Activated CD4-positive, alpha-beta T cell treated with anti-CD3 and anti-CD28 coated beads, Interleukin-2, amount 50 U/mL, for 24 hours (primary cell): ENCODE results near the gene RAB40C.
A peak's percentile ranks its signal among the peaks of the same experiment; 100 is the strongest.

Experiments used
- DNase-seq, 2 donors: peaks; one replicate each; pipeline ENCODE4 v3.0.0-alpha.2; 2020; ENCODE audit warnings: low read depth in 1 of 2, low spot score in 1 of 2

Gene RAB40C

GRCh38 chr16:610513-611381 lies 20.9 kb downstream of the RAB40C start:
- peak; percentile 29 to 32 for DNase-seq

- DNase-seq, result no peak
These were observed 25.3 kb downstream of the RAB40C start for GRCh38 chr16:615122-615521.

DNA sequence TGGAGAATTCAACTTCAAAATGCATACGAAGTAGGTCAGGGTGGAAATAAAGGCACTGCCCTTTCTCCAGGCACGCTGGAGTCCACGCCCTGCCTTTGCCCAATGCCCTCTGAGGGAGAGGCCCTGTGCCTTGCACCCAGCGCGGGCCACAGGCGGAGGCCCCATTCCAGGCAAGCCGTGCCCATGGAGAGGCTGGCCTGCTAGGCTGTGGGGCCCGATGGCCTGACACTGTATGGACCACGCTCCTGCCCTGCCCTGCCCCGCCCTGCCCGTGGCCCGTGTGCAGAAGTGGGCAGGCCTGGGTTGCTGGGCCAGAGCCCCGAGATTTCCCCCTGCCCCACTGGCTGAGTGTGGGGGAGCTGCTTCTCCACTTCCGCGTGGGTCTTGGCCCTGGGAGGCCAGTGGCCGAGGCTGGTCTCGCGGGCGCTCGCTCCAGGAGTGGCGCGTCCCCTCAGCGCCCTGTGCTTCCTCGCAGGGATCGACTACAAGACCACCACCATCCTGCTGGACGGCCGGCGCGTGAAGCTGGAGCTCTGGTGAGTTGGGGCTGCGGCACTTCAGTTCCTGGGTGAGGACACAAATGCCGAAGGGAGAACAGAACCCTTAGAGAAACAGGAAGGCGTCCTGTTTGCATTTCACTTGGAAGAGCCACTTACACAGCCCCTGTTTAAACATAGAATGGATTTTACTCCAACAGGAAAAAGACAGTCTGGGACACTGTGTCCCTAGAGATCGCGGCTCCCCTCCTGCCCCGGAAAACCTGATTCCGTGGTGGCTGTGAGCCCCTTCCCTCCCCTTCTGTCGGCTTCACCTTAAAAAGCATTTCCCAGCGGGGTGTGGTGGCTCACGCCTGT lies 27.1 kb downstream of the RAB40C start:
- no peak for DNase-seq

GRCh38 chr16:617855-618254 lies 28.0 kb downstream of the RAB40C start:
- no peak for DNase-seq

DNA sequence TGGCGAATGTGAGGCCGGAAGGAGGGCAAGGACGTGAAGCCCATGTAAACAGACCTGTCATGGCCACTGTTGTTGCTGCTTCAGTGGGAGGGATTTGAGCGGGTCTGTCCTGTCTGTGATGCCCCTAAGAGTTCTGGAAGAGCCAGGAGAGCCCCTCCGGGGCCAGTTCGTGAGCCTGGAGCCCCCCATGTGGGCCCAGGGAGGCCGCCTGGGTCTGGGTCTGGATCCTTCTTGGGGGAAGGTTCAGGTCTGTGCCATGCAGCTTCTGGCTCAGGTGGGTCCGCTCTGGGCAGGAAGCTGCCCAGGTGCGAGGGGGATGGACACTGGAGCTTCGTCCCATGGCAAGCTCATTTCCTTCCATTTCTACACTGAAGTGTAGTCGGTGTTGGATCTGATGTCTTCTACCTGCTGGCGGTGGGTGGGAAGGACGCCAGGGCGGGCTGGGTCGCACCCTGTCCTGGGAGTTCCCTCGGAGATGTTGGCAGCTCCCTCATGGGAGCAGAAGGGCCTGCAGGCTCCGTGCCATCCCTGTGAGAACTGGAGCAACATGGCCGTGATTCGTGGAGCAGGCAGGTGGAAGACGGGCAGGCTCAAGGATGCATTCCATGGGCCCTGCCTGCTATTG lies 29.7 kb downstream of the RAB40C start:
- no peak for DNase-seq

- DNase-seq, result no peak
These were observed 31.0 kb downstream of the RAB40C start for GRCh38 chr16:620700-621525.

DNA sequence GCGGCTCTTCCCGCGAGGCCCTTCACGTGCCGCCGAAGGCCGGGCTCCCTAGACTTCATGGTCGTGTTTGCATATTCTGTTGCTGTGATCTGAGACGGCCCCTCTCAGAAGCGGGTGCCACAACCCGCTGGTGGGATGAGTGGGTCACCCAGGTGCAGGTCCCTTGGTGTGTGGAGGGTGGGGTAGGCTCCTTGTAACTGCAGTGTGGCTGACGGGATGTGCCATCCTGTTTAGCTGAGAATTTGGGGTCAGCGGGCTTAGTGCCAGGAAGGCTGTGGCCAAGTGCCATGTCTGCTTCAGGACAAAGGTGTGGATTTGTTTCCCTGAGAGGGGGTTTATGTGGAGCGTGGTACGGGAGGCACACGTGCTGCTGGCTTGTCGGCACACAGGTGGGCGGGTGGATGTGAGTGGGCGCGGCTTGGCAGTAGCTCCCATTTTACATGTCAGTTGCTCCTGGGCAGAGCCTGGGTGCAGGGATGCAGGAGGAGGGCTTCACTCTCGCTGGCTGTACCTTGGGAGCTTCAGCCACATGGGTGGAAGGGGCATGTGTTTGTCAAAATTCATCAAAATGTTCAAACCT lies 31.8 kb downstream of the RAB40C start:
- no peak for DNase-seq

- DNase-seq, result no peak
These were observed 33.0 kb downstream of the RAB40C start for GRCh38 chr16:622920-623280.

GRCh38 chr16:624526-625070 lies 34.7 kb downstream of the RAB40C start:
- DNase-seq, result no peak

- DNase-seq, result no peak
These were observed 35.5 kb downstream of the RAB40C start for GRCh38 chr16:625117-625976.

DNA sequence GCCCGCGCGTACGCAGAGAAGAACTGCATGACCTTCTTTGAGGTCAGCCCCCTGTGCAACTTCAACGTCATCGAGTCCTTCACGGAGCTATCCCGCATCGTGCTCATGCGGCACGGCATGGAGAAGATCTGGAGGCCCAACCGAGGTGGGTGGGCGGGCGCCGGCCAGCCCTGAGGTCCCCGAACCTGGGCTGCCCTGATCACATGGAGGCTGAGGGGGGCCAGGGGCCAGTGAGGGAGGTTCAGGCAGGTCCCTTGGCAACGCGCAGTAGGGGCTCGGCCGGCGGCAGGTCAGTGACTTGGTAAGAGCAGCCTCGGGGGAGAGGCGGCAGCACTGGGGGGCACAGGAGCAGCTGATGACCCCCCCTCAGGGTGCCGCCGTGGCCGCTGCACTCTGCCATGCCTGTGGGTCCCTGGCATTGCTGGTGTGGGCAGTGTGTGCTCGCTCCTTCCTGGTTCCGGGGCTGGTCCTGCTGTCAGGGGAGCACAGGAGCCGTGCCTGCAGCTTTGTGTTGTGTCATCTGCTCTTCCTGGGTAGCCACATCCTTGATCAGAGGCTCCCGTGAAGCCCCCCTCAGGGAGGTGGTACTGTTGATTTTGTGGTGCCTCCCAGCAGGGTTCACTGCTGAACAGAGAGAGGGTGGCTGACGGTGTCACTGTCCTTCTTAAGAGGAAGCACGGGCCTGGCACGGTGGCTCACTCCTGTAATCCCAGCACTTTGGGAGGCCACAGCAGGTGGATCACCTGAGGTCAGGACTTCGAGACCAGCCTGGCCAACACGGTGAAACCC lies 36.3 kb downstream of the RAB40C start:
- DNase-seq, result no peak

GRCh38 chr16:626787-627453 lies 37.1 kb downstream of the RAB40C start:
- DNase-seq, result no peak

GRCh38 chr16:627454-628239 lies 37.8 kb downstream of the RAB40C start:
- DNase-seq, result no peak

DNA sequence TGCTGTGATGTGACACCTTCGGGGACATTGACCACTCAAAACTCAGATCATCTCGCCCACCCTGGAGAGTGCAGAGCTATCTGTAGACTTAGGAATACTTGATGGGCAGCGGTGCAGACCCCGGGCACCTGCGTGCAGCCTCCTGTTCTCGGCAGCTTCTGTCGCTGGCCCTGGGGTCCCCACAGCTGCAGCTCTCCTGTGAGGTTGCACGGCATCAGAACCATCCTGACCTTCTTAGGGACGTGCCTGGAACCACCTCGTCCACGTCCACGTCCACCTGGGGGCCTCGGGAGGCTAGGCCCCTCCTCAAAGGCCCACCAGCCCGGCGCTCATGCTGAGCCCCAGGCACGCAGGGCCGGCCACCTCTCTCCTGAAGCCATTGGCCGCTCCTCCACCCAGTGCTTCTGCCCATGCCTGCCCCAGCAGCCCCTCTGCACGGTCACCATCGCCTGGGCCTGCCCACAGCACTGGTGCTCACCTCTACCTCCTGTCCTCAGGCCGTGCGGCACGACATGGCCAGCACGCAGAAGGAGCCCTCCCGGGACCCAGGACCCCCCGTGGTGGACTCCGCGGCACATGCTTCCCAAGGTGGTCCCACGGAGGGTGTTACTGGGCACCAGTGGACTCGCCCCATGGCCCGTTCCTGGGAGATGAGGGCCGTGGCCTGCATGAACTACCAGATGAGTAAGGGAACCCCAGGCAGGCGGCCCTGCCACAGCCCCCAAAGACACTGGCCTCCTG lies 38.6 kb downstream of the RAB40C start:
- no peak for DNase-seq

- no peak for DNase-seq
These were observed 39.4 kb downstream of the RAB40C start for GRCh38 chr16:629185-629832.

DNA sequence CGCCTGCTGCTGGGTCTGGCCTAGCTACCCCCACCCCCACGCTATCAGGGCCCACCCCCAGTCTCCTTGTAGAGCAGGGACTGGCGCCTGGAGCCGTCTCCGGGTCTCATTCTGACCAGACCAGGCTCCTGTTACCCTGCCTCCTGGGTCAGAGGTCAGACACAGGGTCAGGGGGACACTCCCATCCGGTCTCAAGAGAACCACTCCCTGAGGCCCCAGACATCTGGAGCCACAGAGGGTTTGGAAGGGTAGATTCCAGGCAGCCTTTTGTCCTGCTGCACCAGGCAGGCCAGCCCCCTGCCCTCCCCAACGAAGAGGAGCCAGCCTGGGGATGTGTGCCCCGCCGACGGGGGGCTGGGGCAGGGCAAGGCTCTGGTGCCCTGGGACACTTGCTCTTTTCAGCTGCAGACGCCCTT lies 40.0 kb downstream of the RAB40C start:
- no peak for DNase-seq
